GM23248 (cell line): ENCODE measurements around the gene TSPAN1. TPM values are rescaled to one million over a fixed set of nuclear protein-coding genes. Genes with fewer than 3 reads are reported as not detected.

Experiments used
- DNase-seq: peaks from one replicate; pipeline ENCODE4 v3.0.0-alpha.2; 2015
- H2AFZ ChIP-seq: fragments of 200-600 bp; sonication (generic); 2 replicates; pipeline ENCODE4 v1.6.1; 2016; ENCODE audit warnings: antibody characterized with exemption
- H3F3A ChIP-seq: fragments of 200-600 bp; sonication (generic); 2 replicates; pipeline ENCODE4 v1.6.1; 2016; ENCODE audit warnings: mild to moderate bottlenecking, antibody characterized with exemption, mixed run types; ENCODE audit not compliant: insufficient read depth
- H3K27ac ChIP-seq: fragments of 200-600 bp; sonication (generic); 2 replicates; pipeline ENCODE4 v1.5.1; 2016; ENCODE audit warnings: mild to moderate bottlenecking
- H3K27me3 ChIP-seq: fragments of 200-600 bp; sonication (generic); replicated peaks from 2 replicates; pipeline ENCODE4 v1.6.1; 2016; ENCODE audit warnings: mild to moderate bottlenecking; ENCODE audit not compliant: insufficient read depth
- H3K36me3 ChIP-seq: fragments of 200-600 bp; sonication (generic); 2 replicates; pipeline ENCODE4 v1.6.1; 2016; ENCODE audit warnings: low read depth, mild to moderate bottlenecking
- H3K4me1 ChIP-seq: fragments of 200-600 bp; sonication (generic); 2 replicates; pipeline ENCODE4 v1.6.1; 2016; ENCODE audit warnings: mild to moderate bottlenecking; ENCODE audit not compliant: insufficient read depth
- H3K4me2 ChIP-seq: fragments of 200-600 bp; sonication (generic); one replicate; pipeline ENCODE4 v1.6.1; 2016; ENCODE audit warnings: mild to moderate bottlenecking; ENCODE audit not compliant: unreplicated experiment
- H3K4me3 ChIP-seq: fragments of 200-600 bp; sonication (generic); 2 replicates; pipeline ENCODE4 v1.5.1; 2016; ENCODE audit warnings: mild to moderate bottlenecking
- H3K79me2 ChIP-seq: fragments of 200-600 bp; sonication (generic); 2 replicates; pipeline ENCODE4 v1.6.1; 2016; ENCODE audit warnings: mild to moderate bottlenecking; ENCODE audit not compliant: insufficient read depth
- H3K9ac ChIP-seq: fragments of 200-600 bp; sonication (generic); 2 replicates; pipeline ENCODE4 v1.6.1; 2016; ENCODE audit warnings: mild to moderate bottlenecking
- H3K9me2 ChIP-seq: fragments of 200-600 bp; sonication (generic); 2 replicates; pipeline ENCODE4 v1.6.1; 2016; ENCODE audit warnings: mixed run types, mild to moderate bottlenecking, moderate library complexity; ENCODE audit not compliant: insufficient read depth
- H3K9me3 ChIP-seq: fragments of 200-600 bp; sonication (generic); one replicate; pipeline ENCODE4 v1.6.1; 2017; ENCODE audit warnings: low read depth
- H4K20me1 ChIP-seq: fragments of 200-600 bp; sonication (generic); 2 replicates; pipeline ENCODE4 v1.6.0; 2016; ENCODE audit not compliant: insufficient read depth
- EZH2 ChIP-seq: fragments of 200-600 bp; sonication (generic); IDR thresholded peaks from 2 replicates; pipeline ENCODE4 v1.6.1; 2018; ENCODE audit warnings: antibody characterized with exemption, mild to moderate bottlenecking; ENCODE audit not compliant: insufficient read depth, poor library complexity, severe bottlenecking
- EZH2phosphoT487 ChIP-seq: fragments of 200-600 bp; sonication (generic); IDR thresholded peaks from 2 replicates; pipeline ENCODE4 v1.6.1; 2018; ENCODE audit warnings: antibody characterized with exemption, moderate library complexity, mild to moderate bottlenecking, low read depth; ENCODE audit not compliant: insufficient read depth
- WGBS, 2 experiments: methylation state at CpG; one replicate each; pipeline ENCODE4 v1.1.6; 2015 to 2017; ENCODE audit warnings: low lambda C conversion rate in 2 of 2, low coverage in 1 of 2; ENCODE audit errors: missing lambda C conversion rate in 2 of 2; 5-methylcytosine and 5-hydroxymethylcytosine counted together
- in situ Hi-C: fragments of 300-500 bp; cut with MboI; formaldehyde crosslinking; loops from 2 replicates; pipeline ENCODE4 v1.15.0; 2020
- polyA plus RNA-seq: library from polyadenylated mRNA; unstranded; fragments of >200 nt; fragmentation: Nextera tagmentation; extraction: Ambion mirVana; gene quantifications from 2 replicates; pipeline ENCODE4 v1.2.1, GENCODE V29; 2016
- total RNA-seq: library from RNA; depleted of rRNA; stranded (reverse); fragments of >200 nt; shearing (Covaris generic); gene quantifications from 2 replicates; pipeline ENCODE4 v1.2.3, GENCODE V29; 2014

TSPAN1 gene
- total and polyA plus RNA-seq, 2 experiments from 2014 or later = 0.70 TPM; not detected in 1

- H2AFZ ChIP-seq = no peak overlapping the region
- no peak for TF ChIP-seq EZH2
- no peak for TF ChIP-seq EZH2phosphoT487
- H3K9me2 ChIP-seq = no peaks in the 10 kb centered on the region
- no peak for DNase-seq
- H4K20me1 ChIP-seq = no peaks in the 10 kb centered on the region
- no peaks in the 10 kb centered on the region for H3K36me3 ChIP-seq
- no peak overlapping the region for H3K4me3 ChIP-seq
- H3K9ac ChIP-seq = no peak overlapping the region
- H3K27me3 ChIP-seq = no peaks in the 10 kb centered on the region
- 96 to 97% methylated on average over 8 of the region's 9 CpGs for WGBS, 2 experiments
- in situ Hi-C loops = no loop called here
- no peaks in the 10 kb centered on the region for H3K9me3 ChIP-seq
- no peak overlapping the region for H3K4me2 ChIP-seq
- no peak overlapping the region for H3K27ac ChIP-seq
- no peaks in the 10 kb centered on the region for H3F3A ChIP-seq
- peaks cover 9% of the 10 kb centered on the region; the same call in 1 of the 2 replicates for H3K4me1 ChIP-seq
- H3K79me2 ChIP-seq = peaks cover 6% of the 10 kb centered on the region
These were observed 19.2 kb downstream of the TSPAN1 start for GRCh38 chr1:46193984-46194570.

GRCh38 chr1:46194641-46195193, 19.8 kb downstream of the TSPAN1 start:
- Histone ChIP-seq H3K27me3 (no peaks in the 10 kb centered on the region), H3K4me1 (peaks cover 9% of the 10 kb centered on the region; the same call in 1 of the 2 replicates), H3K79me2 (peaks cover 6% of the 10 kb centered on the region), H3K4me3 (no peak overlapping the region), H3K9me2 (no peaks in the 10 kb centered on the region), H3K9me3 (no peaks in the 10 kb centered on the region), H3K36me3 (no peaks in the 10 kb centered on the region), H3K27ac (no peak overlapping the region), H3K9ac (no peak overlapping the region), H4K20me1 (no peaks in the 10 kb centered on the region), H3F3A (no peaks in the 10 kb centered on the region), H3K4me2 (no peak overlapping the region), H2AFZ (no peak overlapping the region)
- in situ Hi-C loops = no loop called here
- WGBS, 2 experiments = 73 to 84% methylated on average over 5 of the region's 5 CpGs
- no peak for DNase-seq
- TF ChIP-seq EZH2 = no peak
- TF ChIP-seq EZH2phosphoT487 = no peak

- no peak overlapping the region for H3K4me3 ChIP-seq
- no peak overlapping the region for H3K27ac ChIP-seq
- no peaks in the 10 kb centered on the region for H4K20me1 ChIP-seq
- no peak overlapping the region for H3K4me2 ChIP-seq
- no peak overlapping the region for H2AFZ ChIP-seq
- no peaks in the 10 kb centered on the region for H3K27me3 ChIP-seq
- in situ Hi-C loops = no loop called here
- no peaks in the 10 kb centered on the region for H3K36me3 ChIP-seq
- H3K9me2 ChIP-seq = no peaks in the 10 kb centered on the region
- H3K9me3 ChIP-seq = no peaks in the 10 kb centered on the region
- no peaks in the 10 kb centered on the region for H3F3A ChIP-seq
- H3K4me1 ChIP-seq = peaks cover 9% of the 10 kb centered on the region; the same call in 1 of the 2 replicates
- no peak overlapping the region for H3K9ac ChIP-seq
- H3K79me2 ChIP-seq = peaks cover 6% of the 10 kb centered on the region
- TF ChIP-seq EZH2phosphoT487 (no peak), EZH2 (no peak)
- WGBS, 2 experiments = 88 to 90% methylated on average over 9 of the region's 9 CpGs
- no peak for DNase-seq
These were observed 21.7 kb downstream of the TSPAN1 start for GRCh38 chr1:46196609-46197008.

GRCh38 chr1:46197560-46197963, 22.7 kb downstream of the TSPAN1 start:
- H4K20me1 ChIP-seq = no peaks in the 10 kb centered on the region
- peaks cover 6% of the 10 kb centered on the region for H3K79me2 ChIP-seq
- peak overlapping the region; percentile 88 for H2AFZ ChIP-seq
- H3F3A ChIP-seq = no peaks in the 10 kb centered on the region
- H3K27ac ChIP-seq = no peak overlapping the region
- peak overlapping the region; percentile 97 for H3K4me3 ChIP-seq
- in situ Hi-C loops = no loop called here
- TF ChIP-seq EZH2phosphoT487 = no peak
- no peak for TF ChIP-seq EZH2
- WGBS, 2 experiments = 43 to 46% methylated on average over 8 to 9 of the region's 9 CpGs
- H3K4me2 ChIP-seq = peak overlapping the region; percentile 88
- no peaks in the 10 kb centered on the region for H3K9me3 ChIP-seq
- DNase-seq = peak; percentile 35
- H3K4me1 ChIP-seq = peaks cover 9% of the 10 kb centered on the region; the same call in 1 of the 2 replicates
- no peaks in the 10 kb centered on the region for H3K9me2 ChIP-seq
- H3K9ac ChIP-seq = peak overlapping the region; percentile 91
- H3K36me3 ChIP-seq = no peaks in the 10 kb centered on the region
- H3K27me3 ChIP-seq = no peaks in the 10 kb centered on the region
